NCI-H226 (cell line): ENCODE data around the gene RADIL.

ENCODE experiments used
- DNase-seq: peaks from one replicate; pipeline ENCODE4 v3.0.0-alpha.2; 2015

RADIL gene

GRCh38 chr7:4791738-4792536, 91.6 kb downstream of the RADIL start:
- no peak for DNase-seq

GRCh38 chr7:4791101-4791737, 92.3 kb downstream of the RADIL start:
- DNase-seq, result no peak

- no peak for DNase-seq
Measured at GRCh38 chr7:4790516-4790991, 93.0 kb downstream of the RADIL start.

GRCh38 chr7:4790078-4790465, 93.4 kb downstream of the RADIL start:
- DNase-seq, result no peak

- no peak for DNase-seq
Measured at GRCh38 chr7:4789194-4790077, 94.1 kb downstream of the RADIL start.

- no peak for DNase-seq
Measured at GRCh38 chr7:4788627-4789189, 94.8 kb downstream of the RADIL start.

- no peak for DNase-seq
Measured at GRCh38 chr7:4787947-4788626, 95.4 kb downstream of the RADIL start.

- DNase-seq, result no peak
Measured at GRCh38 chr7:4787541-4787940, 96.0 kb downstream of the RADIL start.

GRCh38 chr7:4786015-4786414, 97.5 kb downstream of the RADIL start:
- DNase-seq, result no peak

- DNase-seq, result no peak
Measured at GRCh38 chr7:4785371-4785770, 98.1 kb downstream of the RADIL start.

GRCh38 chr7:4784799-4785198, 98.7 kb downstream of the RADIL start:
- no peak for DNase-seq

- DNase-seq, result no peak
Measured at GRCh38 chr7:4783762-4784351, 99.7 kb downstream of the RADIL start.

- no peak for DNase-seq
Measured at GRCh38 chr7:4783292-4783652, 100.2 kb downstream of the RADIL start.

- DNase-seq, result no peak
Measured at GRCh38 chr7:4782333-4783291, 100.9 kb downstream of the RADIL start.

GRCh38 chr7:4781366-4782069, 102.0 kb downstream of the RADIL start:
- DNase-seq, result no peak

- no peak for DNase-seq
Measured at GRCh38 chr7:4779118-4779517, 104.4 kb downstream of the RADIL start.

GRCh38 chr7:4775848-4776623, 107.5 kb downstream of the RADIL start:
- no peak for DNase-seq

GRCh38 chr7:4775250-4775847, 108.2 kb downstream of the RADIL start, which contains the start of gene AP5Z1:
AP5Z1 (plus strand) TSS chr7:4775623; CDS start chr7:4775716, 93 bp downstream.
- DNase-seq, result peak; percentile 100
